ENCODE results near the gene OR7C1. TPM values are rescaled to one million over a fixed set of nuclear protein-coding genes. Genes with fewer than 3 reads are reported as not detected.
"Not testable (repeated sequence)": the region's sequence is repeated elsewhere in the genome, so short reads cannot be mapped to it uniquely, and the experiment has no call there.

OR7C1 gene
- total RNA-seq, 1 donor: under 0.01 TPM

DNA sequence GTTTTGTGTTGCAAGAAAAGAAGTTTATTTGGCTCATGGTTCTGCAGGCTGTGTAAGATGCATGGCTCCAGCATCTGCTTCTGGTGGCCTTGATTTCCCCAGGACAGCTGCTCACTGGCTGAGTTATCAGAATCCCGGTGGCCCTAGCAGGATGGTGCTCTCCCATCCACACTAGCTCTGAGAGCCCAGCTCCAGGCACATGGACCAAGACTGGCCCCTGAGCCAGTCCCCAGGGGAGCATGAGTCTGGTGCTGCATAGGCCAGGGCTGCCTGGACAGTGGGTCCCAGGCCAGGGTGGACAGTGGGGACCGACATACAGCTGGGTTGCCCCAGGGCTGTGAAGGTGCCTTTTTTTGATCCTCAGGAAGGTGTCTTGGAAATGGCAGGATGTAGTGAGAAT is 67.0 kb downstream of the OR7C1 start:
- DNase-seq (ENCODE audit: low read depth in 2 of 3, low spot score in 2 of 3): no peak

DNA sequence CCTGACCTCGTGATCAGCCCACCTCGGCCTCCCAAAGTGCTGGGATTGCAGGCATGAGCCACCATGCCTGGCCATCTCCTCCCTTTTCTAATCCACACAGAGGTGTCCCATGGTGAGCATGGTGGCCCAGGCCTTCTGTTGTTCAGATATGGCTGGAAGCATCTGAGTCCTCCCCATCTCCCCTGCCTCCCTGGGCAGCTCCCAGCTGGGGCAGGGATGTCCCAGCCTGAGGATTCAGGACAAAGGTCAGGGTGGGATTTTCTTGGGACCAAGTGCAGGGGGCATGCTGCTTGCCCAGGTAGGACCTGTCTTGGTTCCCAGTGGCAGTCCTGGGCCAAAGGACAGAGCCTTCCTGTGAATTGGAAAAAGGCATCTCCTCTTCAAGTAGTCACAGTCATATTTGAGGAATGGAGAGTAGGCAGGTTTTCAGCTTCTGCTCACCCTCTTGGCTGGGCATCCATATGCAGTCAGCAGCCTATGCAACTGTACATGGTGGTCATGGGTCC is 67.5 kb downstream of the OR7C1 start:
- DNase-seq (ENCODE audit: low read depth in 2 of 3, low spot score in 2 of 3): no peak

DNA sequence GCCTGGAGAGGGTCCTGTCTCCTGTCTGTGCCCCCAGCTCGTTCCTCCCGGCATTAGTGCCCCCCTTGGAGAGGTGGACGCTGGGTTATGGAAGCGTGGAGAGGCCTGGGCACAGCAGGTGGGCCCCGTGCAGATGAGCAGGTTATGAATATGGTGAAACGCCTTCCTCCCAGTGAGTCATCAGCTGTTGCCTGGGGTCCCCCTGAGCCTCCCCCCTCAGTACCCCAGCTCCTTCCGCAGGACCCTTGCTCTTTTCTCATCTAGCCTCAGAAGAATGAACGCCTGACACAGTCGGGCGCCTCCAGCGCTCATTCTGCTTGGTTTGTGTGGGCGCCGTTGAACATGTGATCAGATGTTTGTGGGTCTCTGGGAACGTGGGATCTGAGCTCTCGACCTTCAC is 69.1 kb downstream of the OR7C1 start:
- not testable (repeated sequence) for DNase-seq (ENCODE audit: low read depth in 2 of 3, low spot score in 2 of 3)

DNA sequence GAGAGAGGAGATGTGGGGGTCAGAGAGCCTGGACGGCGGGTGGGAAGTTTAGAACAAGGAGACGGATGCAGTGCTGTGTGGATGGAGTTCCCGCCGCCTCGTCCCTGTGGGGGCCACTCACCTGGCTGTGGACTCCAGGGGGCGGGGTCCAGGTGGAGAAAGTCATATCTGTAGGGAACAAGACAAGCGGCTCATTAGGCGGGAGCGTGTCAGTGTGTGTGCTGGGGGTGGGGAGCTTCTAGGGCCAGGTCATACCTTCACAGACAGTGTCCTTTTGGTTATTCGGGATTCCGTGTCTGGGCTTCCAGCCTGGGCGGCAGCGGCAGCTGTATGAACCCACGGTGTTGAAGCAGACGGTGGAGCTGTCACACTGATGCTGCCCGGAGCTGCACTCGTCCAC is 69.6 kb downstream of the OR7C1 start:
- DNase-seq (ENCODE audit: low read depth in 2 of 3, low spot score in 2 of 3): not testable (repeated sequence)

DNA sequence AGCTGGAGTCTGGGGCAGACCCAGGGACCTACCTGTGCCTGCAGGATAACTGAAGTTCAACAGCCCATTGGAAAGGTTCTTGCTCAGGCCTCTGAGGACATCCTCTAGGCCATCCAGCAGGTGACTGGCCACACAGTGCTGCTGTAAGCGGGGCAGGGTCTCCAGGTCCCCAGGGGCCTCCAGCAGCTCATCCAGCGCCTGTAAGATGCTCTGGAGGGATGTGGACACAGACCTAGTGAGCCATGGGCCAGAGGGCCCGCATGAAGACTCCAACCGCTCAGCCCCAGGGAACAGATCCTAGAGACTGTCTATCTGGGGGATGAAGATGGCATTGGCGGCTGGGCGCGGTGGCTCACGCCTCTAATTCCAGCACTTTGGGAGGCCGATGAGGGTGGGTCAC is 70.6 kb downstream of the OR7C1 start:
- DNase-seq (ENCODE audit: low read depth in 2 of 3, low spot score in 2 of 3): no peak

DNA sequence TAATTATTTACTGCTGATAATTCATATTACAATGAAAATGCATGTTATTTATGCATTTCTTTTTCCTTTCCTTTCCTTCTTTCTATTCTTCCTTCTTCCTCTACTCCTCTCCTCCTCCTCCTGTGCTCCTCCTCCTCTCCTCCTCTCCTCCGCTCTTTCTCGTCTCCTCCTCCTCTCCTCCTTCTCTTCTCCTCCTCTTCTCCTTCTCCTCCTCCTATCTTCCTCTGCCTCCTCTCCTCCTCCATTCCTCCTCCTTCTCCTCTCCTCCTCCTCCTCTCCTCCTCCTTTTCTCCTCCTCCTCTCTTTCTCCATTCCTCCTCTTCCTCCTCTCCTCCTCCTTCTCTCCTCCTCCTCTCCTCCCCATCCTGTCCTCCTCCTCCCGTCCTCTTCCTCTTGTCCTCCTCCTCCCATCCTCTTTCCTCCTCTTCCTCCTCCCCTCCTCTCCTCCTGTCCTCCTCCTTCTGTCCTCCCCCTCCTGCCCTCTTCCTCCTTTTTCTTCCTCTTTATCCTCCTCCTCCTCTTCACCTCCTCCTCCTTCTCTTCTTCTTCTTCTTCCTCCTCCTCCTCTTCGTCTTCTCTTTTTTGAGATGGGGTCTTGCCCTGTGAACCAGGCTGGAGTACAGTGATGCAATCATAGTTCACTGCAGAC is 71.4 kb downstream of the OR7C1 start:
- no peak for DNase-seq (ENCODE audit: low read depth in 2 of 3, low spot score in 2 of 3)

DNA sequence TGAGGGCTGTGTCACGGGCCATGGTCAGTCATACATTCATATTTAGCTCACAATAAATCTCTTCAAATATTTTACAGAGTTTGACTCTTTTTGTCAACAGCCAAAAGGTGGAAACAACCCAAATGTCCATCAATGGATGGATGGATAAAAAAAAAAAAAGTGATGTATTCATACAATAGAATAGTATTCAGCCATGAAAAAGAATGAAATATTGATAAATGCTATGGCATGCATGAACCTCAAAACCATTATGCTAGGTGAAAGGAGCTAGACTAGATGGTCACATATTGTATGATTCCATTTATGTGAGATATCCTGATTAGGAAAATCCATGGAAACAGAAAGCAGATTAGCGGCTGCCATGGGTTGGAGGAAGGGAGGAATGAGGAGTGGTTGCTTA is 72.9 kb downstream of the OR7C1 start:
- no peak for DNase-seq (ENCODE audit: low read depth in 2 of 3, low spot score in 2 of 3)

DNA sequence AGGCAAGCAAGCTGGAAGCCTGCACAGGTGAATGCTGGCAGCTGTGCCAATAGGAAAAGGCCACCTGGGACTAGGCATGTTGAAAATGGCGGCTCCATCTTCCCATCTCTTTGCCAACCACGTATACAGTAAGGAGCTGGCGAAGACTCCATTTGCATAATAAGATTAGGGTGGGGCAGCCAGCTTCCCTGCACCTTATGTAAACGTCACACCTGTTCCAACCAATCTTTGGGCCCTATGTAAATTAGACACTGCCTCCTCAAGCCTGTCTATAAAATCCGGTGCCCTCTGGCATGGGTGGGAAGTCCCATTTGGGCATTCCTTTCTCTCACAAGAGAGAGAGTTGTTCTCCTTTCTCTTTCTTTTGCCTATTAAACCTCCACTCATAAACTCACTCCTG is 73.4 kb downstream of the OR7C1 start:
- no peak for DNase-seq (ENCODE audit: low read depth in 2 of 3, low spot score in 2 of 3)

DNA sequence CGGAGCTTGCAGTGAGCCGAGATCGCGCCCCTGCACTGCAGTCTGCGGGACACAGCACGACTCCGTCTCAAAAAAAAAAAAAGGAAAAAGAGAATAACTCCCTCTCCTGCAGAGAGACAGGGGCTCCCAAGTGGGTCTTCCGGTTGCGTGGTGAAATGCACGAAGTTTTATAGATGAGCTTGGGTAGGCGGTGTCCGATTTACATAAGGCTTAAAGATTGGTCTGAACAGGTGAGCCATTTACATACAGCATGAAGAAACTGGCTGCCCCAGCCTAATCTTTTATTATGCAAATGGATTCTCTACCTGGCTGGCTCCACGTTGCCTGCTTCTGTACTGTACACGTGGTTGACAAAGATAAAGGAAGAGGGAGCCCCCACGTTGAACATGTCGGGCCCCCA is 76.2 kb downstream of the OR7C1 start:
- no peak for DNase-seq (ENCODE audit: low read depth in 2 of 3, low spot score in 2 of 3)

DNA sequence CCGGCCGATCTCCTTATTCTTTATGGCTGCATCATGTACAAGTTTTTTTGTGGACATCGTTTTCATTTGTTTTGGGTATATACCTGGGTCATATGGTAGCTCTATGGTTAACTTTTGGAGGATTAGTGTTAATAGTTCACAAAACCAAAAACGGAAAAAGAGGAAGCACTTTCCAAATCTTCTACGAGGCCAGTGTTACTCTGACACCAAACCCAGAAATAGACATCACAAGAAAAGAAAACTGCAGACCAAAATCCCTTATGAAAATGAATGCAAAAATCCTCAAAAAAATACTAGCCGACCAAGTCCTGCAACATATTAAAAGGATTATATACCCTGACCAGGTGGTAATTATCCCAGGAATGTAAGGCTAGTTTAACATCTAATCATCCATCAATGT is 86.4 kb downstream of the OR7C1 start:
- peak in 1 of 3 donors; percentile 29 for DNase-seq (ENCODE audit: low read depth in 2 of 3, low spot score in 2 of 3)

Small RNA genes within 50 kb of the gene (small RNA-seq; reads per million reads assigned to genes)
- gene AC005255.1: not detected

Other genes starting within 250 kb of the OR7C1 start
- under 0.01 TPM for gene ADGRE3, start 160.3 kb downstream of the OR7C1 start, total RNA-seq
- 27.5 TPM for gene ZNF333, start 145.1 kb downstream of the OR7C1 start, total RNA-seq
- 46.0 TPM for gene ADGRE2, start 56.6 kb downstream of the OR7C1 start, total RNA-seq
- under 0.01 TPM for gene OR7A5, start within 50 bp of the OR7C1 start, total RNA-seq
- gene OR7A10, start 13.7 kb upstream of the OR7C1 start, total RNA-seq: under 0.01 TPM
- under 0.01 TPM for gene OR7A17, start 50.9 kb upstream of the OR7C1 start, total RNA-seq
- not detected for gene OR7C2, start 106.3 kb upstream of the OR7C1 start, total RNA-seq
- 15.3 TPM for gene SLC1A6, start 144.7 kb upstream of the OR7C1 start, total RNA-seq
- not detected for gene CASP14, start 214.3 kb upstream of the OR7C1 start, total RNA-seq
- under 0.01 TPM for gene OR1I1, start 247.0 kb upstream of the OR7C1 start, total RNA-seq